22Rv1 (cell line): ENCODE measurements around the gene SLC39A7.

Experiments used
- H3K27ac ChIP-seq: fragments of 450-650 bp; 2 replicates; pipeline ENCODE4 v1.5.1; 2017
- ZFX ChIP-seq: fragments of 450-650 bp; IDR thresholded peaks from 2 replicates; pipeline ENCODE4 v1.6.1; 2017; ENCODE audit warnings: antibody characterized with exemption, borderline replicate concordance
- TF ChIP-seq, protein P1 (sequence below): fragments of 450-650 bp; IDR thresholded peaks from 2 replicates; pipeline ENCODE4 v1.5.1; 2017; ENCODE audit warnings: mild to moderate bottlenecking

The SLC39A7 gene

DNA sequence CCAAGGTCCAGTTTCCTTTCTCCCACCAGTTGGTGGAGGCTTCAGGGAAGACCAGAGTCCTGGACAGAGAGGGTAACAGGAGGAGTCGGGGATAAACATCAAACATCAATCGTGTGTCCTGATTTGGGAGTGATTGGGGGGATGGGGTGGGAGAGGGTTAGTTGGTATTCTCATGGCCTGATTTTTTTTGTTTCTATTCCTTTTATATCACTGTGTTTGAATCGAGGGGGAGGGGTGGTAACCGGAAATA lies 3.4 kb downstream of the SLC39A7 start:
- peak overlapping the region; percentile 95 for H3K27ac ChIP-seq
- no peak for TF ChIP-seq ZFX
- TF ChIP-seq, protein P1, sequence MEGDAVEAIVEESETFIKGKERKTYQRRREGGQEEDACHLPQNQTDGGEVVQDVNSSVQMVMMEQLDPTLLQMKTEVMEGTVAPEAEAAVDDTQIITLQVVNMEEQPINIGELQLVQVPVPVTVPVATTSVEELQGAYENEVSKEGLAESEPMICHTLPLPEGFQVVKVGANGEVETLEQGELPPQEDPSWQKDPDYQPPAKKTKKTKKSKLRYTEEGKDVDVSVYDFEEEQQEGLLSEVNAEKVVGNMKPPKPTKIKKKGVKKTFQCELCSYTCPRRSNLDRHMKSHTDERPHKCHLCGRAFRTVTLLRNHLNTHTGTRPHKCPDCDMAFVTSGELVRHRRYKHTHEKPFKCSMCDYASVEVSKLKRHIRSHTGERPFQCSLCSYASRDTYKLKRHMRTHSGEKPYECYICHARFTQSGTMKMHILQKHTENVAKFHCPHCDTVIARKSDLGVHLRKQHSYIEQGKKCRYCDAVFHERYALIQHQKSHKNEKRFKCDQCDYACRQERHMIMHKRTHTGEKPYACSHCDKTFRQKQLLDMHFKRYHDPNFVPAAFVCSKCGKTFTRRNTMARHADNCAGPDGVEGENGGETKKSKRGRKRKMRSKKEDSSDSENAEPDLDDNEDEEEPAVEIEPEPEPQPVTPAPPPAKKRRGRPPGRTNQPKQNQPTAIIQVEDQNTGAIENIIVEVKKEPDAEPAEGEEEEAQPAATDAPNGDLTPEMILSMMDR = no peak

DNA sequence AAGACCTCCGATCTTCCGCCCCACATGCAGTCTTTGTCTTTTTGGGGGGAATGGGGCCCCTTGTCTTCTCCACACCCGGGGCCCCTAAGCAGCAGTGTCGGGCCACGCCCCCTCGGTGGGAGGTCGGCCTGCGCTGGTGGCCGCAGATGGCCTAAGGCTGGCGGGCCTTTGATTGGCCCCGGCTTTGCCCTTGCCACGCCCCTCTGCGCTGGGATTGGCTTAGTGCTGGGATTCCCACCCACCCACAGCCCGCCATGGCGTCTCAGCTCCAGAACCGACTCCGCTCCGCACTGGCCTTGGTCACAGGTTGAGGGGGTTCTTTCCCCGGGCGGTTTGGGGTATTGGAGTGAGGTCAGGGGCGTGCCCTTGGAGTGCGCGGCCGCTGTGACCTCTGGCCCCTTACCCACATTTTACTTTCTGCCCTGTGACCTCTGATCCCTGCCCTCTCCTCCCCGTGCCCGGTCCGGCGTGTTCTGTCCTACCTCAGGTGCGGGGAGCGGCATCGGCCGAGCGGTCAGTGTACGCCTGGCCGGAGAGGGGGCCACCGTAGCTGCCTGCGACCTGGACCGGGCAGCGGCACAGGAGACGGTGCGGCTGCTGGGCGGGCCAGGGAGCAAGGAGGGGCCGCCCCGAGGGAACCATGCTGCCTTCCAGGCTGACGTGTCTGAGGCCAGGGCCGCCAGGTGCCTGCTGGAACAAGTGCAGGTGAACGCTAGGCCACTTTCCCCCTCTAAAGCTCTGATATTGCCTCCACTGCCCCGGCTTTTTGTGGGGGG lies 3.9 kb downstream of the SLC39A7 start, which contains the start of gene HSD17B8:
Gene HSD17B8 (plus strand): TSS at position 241 of the 776 bp plus-strand sequence. CDS start 14 bp downstream, at position 255.
- TF ChIP-seq, protein P1 = no peak
- TF ChIP-seq ZFX = no peak
- H3K27ac ChIP-seq = peak within 1 kb of the TSS; percentile 95

DNA sequence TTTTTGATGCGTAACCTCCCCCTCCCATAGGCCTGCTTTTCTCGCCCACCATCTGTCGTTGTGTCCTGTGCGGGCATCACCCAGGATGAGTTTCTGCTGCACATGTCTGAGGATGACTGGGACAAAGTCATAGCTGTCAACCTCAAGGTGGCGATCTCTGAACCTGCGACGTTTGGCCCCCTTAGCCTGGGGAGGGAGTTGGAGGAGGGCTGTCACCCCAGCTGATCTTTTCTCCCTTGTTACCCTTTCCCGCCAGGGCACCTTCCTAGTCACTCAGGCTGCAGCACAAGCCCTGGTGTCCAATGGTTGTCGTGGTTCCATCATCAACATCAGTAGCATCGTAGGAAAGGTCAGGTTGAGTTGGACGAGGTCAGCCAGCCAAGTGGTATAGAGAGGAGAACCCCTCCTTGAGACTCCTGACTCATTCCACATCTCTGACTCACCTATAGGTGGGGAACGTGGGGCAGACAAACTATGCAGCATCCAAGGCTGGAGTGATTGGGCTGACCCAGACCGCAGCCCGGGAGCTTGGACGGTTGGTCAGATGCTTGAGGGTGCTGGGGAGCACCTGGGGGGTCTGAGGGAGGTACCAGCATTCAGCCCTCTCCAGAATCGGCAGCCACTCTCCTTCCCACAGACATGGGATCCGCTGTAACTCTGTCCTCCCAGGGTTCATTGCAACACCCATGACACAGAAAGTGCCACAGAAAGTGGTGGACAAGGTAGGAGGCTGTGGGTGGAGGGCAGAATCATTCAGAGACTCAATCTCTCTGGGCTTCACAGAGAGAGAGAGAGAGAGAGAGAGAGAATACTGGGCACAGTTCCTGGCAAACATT lies 4.7 kb downstream of the SLC39A7 start:
- TF ChIP-seq ZFX = no peak
- TF ChIP-seq, protein P1 = peak; percentile 57
- peak overlapping the region; percentile 95 for H3K27ac ChIP-seq

DNA sequence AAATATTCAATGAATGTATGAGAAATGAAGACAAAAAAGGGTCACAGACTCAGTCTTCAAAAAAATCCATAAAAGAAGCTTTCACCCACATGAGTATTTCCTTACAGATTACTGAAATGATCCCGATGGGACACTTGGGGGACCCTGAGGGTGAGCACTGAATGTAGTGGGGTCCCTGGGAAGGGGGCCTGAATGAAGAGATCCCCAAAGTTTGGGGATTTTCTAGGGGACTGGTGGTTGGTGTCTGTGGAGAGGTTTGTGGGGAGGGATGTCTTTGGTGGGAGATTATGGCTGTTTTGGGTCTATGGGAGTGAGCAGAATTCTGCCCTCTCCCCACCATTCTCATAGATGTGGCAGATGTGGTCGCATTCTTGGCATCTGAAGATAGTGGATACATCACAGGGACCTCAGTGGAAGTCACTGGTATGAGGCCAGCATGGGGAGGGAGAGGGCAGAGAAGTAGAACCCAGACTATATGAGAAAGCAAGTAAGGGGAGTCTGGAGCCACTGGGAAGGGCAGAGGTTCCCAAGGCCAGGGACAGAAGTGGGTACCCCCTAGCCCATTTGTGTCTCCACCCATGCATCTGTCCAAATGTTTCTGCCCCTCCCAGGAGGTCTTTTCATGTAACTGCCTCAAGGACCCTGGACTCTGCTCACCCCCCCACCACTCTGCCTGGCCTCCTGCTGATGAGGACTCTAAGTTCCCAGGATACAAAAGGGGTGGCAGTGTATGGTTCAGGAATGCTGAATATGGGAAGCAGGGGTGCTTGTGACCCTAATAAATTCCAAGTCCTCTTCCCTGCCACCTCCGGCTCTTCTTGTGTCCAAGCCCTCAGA lies 5.6 kb downstream of the SLC39A7 start:
- H3K27ac ChIP-seq = peak overlapping the region; percentile 95
- TF ChIP-seq, protein P1 = no peak
- no peak for TF ChIP-seq ZFX

DNA sequence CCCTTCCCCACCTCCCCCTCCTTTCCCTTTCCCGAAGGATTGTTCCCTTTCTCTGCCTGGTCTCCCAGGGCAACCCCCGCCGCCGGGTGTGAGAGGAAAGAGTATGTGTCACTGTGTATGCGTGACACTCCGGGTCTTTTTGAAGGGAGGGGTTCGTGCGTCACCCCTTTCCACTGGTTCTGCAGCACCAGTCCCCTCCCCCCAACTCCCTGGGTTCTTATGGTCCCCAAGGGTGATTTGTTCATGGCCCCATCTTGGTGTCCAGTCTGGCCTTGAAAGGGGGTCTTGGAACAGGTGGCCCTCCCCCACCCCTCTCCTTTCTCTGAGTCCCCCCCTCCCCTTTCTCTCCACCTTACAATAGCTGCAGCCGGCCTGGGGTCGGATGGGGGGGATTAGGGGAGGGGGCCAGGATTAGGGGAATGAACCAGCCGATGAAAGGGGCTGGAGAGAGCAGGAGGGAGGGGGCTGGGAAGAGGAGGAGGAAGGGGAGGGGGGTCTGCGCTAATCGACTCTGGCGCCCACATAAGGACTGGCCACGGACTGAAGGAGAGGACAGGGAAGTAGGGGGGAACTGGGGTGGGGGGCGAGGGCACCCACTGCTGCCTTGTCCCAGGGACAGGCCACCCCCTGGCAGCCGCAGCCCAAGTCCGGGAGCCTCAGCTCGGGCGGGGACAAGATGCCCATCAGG lies 6.3 kb downstream of the SLC39A7 start:
- peak overlapping the region; percentile 95 for H3K27ac ChIP-seq
- TF ChIP-seq, protein P1 = no peak
- TF ChIP-seq ZFX = no peak

DNA sequence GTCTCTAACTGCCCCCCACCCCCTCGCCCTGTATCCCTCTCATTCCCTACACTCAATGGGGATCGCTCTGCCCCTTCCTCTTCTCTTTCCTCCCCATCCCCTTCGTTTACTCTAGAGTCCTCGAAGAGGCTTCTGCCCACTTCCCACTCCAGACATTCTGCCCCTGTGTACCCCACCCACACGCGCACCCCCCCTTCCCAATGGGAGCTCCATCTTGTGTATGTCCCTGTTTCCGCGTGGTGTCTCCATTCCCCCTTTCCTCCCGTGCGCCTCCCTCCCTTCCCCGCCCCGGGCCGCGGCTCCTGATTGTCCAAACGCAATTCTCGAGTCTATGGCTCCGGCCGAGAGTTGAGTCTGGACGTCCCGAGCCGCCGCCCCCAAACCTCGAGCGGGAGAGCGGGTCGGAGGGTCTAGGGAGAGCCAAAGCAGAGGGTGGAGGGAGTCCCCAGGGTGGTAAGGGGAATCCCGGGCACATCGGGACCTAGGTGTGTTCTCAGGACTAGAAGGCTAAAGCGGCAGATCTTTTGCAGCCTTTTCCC lies 7.0 kb downstream of the SLC39A7 start:
- peak overlapping the region; percentile 95 for H3K27ac ChIP-seq
- TF ChIP-seq, protein P1 = no peak
- no peak for TF ChIP-seq ZFX
